ENCODE data around the gene FGF22. TPM values are rescaled to one million over a fixed set of nuclear protein-coding genes. Genes with fewer than 3 reads are reported as not detected.

FGF22 gene
- total and polyA plus RNA-seq, 2 of the 4 experiments (the other 2 are of a cell fraction): 0.14 TPM; not detected in 1

DNA sequence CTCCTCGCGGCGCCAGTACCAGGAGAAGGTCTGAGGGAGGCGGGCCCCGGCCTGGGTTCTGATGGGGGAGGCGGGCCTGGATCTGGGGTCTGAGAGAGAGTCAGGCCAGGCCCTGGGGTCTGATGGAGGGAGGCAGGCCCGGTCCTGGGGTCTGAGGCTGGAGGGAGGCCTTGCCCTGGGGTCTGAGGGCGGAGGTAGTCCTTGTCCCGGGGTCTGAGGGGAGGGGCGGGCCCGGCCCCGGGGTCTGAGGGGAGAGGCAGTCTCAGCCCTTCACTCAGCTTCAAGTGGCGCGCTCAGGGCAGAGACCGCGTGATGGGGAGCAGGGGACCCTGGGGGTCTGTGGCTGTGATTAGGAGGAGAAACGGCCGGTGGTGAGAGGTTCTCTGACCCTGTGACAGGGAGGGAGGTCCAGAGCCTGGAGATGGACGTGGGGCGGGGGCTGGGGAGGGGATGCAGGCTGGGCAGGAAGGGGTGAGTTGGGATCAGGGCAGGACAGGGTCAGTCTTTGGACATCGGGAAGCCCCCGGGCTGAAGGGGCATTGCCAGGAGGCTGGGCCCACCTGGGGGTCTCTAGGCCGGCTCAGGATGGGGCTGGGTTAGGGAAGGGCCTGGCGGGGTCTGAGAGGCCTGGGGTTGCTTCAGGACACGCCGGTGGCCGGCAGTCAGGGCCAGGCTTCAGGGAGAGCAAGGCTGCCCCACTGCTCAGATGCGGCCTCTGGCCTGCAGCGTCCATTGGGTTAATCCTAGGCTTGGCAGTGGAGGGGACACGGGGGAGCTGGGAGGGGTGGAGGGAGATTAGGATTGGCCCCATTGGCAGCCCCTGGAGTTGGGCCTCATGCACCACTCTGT is 31.3 kb upstream of the FGF22 start:
- H3K9me3 ChIP-seq (ENCODE audit: control insufficient read depth, insufficient read depth, low read length): no peaks in the 10 kb centered on the region
- dilution Hi-C loops (cut with HindIII; ENCODE audit: low sequenced_read_pairs, unreplicated experiment): no loop called here
- TF ChIP-seq POLR2A (IDR thresholded peaks at IDR 0.05; ENCODE audit: low read depth, low read length): no peak
- no peak for TF ChIP-seq MAFK (IDR thresholded peaks at IDR 0.05; ENCODE audit: low read depth, low read length)
- H3K9ac ChIP-seq (ENCODE audit: low read depth, low read length): no peak overlapping the region
- H3K27ac ChIP-seq (ENCODE audit: insufficient read depth, low read length): no peak overlapping the region
- in situ Hi-C loops (cut with MboI; ENCODE audit: low sequenced_read_pairs): no loop called here
- 86% methylated on average over 17 of the region's 30 CpGs; no CpG with 5 or more reads in 1 of the 2 experiments for WGBS, 2 experiments (ENCODE audit: extremely low coverage in 2 of 2, insufficient read length in 1 of 2)
- no peaks in the 10 kb centered on the region for H3K79me1 ChIP-seq (ENCODE audit: low read depth in 1 of 2, low read length in 2 of 2)
- H3K56ac ChIP-seq (ENCODE audit: extremely low read depth, insufficient read depth, low read length): no peak overlapping the region
- peaks cover 7% of the 10 kb centered on the region for H3K9me1 ChIP-seq (ENCODE audit: insufficient read depth, low read length)
- ATAC-seq (ENCODE audit: low read depth): no peak
- no peak overlapping the region for H3K18ac ChIP-seq (ENCODE audit: low read depth, low read length)
- H3K23ac ChIP-seq (ENCODE audit: low read depth, low read length): no peak overlapping the region
- H2BK120ac ChIP-seq (ENCODE audit: low read depth, low read length): no peak overlapping the region
- BruUV-seq (replicated peaks): no TSS peak
- no peak overlapping the region for H3K4ac ChIP-seq (ENCODE audit: low read depth, low read length)
- H2BK5ac ChIP-seq (ENCODE audit: low read depth, low read length, poor library complexity, severe bottlenecking): no peak overlapping the region
- peaks cover 12% of the 10 kb centered on the region for H4K20me1 ChIP-seq (ENCODE audit: insufficient read depth, low read length)
- no peak overlapping the region for H3K4me2 ChIP-seq (ENCODE audit: low read depth, low read length)
- H3K36me3 ChIP-seq (ENCODE audit: control insufficient read depth, insufficient read depth, low read length): no peaks in the 10 kb centered on the region
- CTCF ChIA-PET: no interaction called here
- H2AK5ac ChIP-seq (ENCODE audit: low read depth, low read length): no peak overlapping the region
- H3K4me3 ChIP-seq (ENCODE audit: insufficient read depth, low read depth, low read length): no peak overlapping the region
- H2BK20ac ChIP-seq (ENCODE audit: low read depth, low read length): no peak overlapping the region
- no peak overlapping the region for H4K91ac ChIP-seq (ENCODE audit: insufficient read depth, low read depth, low read length)
- DNase-seq: no peak
- intact Hi-C loops (cut with micrococcal nuclease): no loop called here
- H3K4me1 ChIP-seq (ENCODE audit: control insufficient read depth, insufficient read depth, low read length): peaks cover 10% of the 10 kb centered on the region
- no peak overlapping the region for H2AFZ ChIP-seq (replicated peaks; ENCODE audit: low read length, poor library complexity)
- no peak overlapping the region for H2BK15ac ChIP-seq (ENCODE audit: low read depth, low read length)
- POLR2A ChIA-PET (ENCODE audit: unreplicated experiment): no interaction called here
- no peak overlapping the region for H4K8ac ChIP-seq (ENCODE audit: low read depth in 2 of 2, low read length in 2 of 2)
- no peak overlapping the region for H4K5ac ChIP-seq (ENCODE audit: low read depth, low read length)
- no peaks in the 10 kb centered on the region for H3K27me3 ChIP-seq (ENCODE audit: control insufficient read depth, insufficient read depth, low read length)
- no peak overlapping the region for H2AK9ac ChIP-seq (replicated peaks; ENCODE audit: low read depth, low read length, poor library complexity)
- H3K14ac ChIP-seq (replicated peaks; ENCODE audit: low read depth, low read length): no peak overlapping the region

Measured in IMR-90 (cell line).